ENCODE measurements around the gene HHIPL1.

GRCh38 chr14:99634443-99634842 lies 10.5 kb upstream of the HHIPL1 start:
- TF ChIP-seq, protein P1, sequence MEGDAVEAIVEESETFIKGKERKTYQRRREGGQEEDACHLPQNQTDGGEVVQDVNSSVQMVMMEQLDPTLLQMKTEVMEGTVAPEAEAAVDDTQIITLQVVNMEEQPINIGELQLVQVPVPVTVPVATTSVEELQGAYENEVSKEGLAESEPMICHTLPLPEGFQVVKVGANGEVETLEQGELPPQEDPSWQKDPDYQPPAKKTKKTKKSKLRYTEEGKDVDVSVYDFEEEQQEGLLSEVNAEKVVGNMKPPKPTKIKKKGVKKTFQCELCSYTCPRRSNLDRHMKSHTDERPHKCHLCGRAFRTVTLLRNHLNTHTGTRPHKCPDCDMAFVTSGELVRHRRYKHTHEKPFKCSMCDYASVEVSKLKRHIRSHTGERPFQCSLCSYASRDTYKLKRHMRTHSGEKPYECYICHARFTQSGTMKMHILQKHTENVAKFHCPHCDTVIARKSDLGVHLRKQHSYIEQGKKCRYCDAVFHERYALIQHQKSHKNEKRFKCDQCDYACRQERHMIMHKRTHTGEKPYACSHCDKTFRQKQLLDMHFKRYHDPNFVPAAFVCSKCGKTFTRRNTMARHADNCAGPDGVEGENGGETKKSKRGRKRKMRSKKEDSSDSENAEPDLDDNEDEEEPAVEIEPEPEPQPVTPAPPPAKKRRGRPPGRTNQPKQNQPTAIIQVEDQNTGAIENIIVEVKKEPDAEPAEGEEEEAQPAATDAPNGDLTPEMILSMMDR (IDR thresholded peaks at IDR 0.05; ENCODE audit: borderline replicate concordance, extremely low read depth, low read length, poor library complexity, severe bottlenecking), result no peak
- no peak for TF ChIP-seq EZH2 (IDR thresholded peaks at IDR 0.05; ENCODE audit: borderline replicate concordance, low read depth, low read length, severe bottlenecking)
